Measurements from ENCODE around the gene SYNDIG1.

DNA sequence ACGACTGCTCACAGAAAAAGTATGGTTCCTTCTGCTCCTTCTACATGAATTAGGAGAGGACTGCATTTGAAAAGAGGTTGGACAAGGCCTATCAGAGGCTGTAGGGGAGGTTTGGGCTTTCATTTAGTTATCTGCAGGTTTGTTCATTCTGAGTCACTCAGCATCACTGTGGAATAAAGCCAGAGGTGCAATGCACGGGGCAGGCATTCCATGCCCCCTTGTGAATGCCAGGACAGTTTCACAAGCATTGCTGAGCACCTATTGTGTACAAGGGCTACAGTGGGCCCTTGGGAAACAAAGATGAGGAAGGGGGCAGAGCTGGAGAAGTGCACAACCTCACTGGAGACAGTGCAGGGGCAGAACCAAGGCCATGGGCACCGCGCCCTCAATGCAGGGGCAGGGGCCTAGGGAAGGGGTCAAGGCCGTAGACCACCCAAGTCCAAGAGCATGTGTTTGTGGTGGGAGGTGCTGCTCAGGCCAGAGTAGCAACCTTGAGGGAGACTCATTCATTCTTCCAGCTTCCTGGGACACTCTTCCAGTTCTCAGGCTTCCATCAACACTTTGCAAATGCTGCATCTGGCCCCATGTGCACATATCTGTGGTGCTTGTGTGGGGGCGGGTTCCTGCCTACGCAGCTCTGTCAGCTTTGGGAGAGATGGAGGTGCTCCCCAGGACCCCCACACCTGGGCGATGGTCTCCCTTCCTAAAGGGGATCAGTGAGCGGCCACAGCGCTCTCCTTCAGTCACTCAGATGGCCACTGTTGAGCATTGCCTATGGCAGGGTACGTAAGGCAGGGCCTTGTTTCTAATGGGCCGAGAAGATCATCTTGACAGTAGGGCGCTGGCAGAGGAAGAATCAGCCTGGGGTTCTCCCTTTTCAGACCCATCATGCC is 204.5 kb downstream of the SYNDIG1 start:
- TF ChIP-seq, protein P1, sequence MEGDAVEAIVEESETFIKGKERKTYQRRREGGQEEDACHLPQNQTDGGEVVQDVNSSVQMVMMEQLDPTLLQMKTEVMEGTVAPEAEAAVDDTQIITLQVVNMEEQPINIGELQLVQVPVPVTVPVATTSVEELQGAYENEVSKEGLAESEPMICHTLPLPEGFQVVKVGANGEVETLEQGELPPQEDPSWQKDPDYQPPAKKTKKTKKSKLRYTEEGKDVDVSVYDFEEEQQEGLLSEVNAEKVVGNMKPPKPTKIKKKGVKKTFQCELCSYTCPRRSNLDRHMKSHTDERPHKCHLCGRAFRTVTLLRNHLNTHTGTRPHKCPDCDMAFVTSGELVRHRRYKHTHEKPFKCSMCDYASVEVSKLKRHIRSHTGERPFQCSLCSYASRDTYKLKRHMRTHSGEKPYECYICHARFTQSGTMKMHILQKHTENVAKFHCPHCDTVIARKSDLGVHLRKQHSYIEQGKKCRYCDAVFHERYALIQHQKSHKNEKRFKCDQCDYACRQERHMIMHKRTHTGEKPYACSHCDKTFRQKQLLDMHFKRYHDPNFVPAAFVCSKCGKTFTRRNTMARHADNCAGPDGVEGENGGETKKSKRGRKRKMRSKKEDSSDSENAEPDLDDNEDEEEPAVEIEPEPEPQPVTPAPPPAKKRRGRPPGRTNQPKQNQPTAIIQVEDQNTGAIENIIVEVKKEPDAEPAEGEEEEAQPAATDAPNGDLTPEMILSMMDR (IDR thresholded peaks at IDR 0.05), result no peak
- TF ChIP-seq POLR2A (IDR thresholded peaks at IDR 0.05) (no peak), EP300 (IDR thresholded peaks at IDR 0.05) (no peak)

Data from tibial nerve (tissue), 4 donors.